HCT116 (cell line): ENCODE data around the gene YWHAH. TPM values are rescaled to one million over a fixed set of nuclear protein-coding genes. Genes with fewer than 3 reads are reported as not detected.

Experiments used
- ATAC-seq: fragments of 200-7000 bp; cut with Tn5 transposase; 2 replicates; pipeline ENCODE4 v1.9.1; 2020; ENCODE audit warnings: mild to moderate bottlenecking, moderate library complexity
- BruUV-seq: library from RNA; stranded (reverse); fragments of 400-500 nt; replicated peaks from 2 replicates; lab custom pipeline; 2021; lab: Mats Ljungman, UMichigan
- CTCF ChIA-PET: fragments of 300-600 bp; sonication (Branson Sonifier 250); formaldehyde crosslinking; loops from one replicate; lab custom pipeline; 2021; ENCODE audit warnings: antibody characterized with exemption; lab: Charles Lee
- POLR2A ChIA-PET: fragments of 300-600, 350-600 bp; sonication (Branson Sonifier 250); formaldehyde crosslinking; loops from one replicate; lab custom pipeline; 2021; ENCODE audit warnings: antibody characterized with exemption; lab: Charles Lee
- RAD21 ChIA-PET, 2 experiments: fragments of 300-600 bp; sonication (Branson Sonifier 250); formaldehyde crosslinking; loops; one replicate each; lab custom pipeline; 2023; ENCODE audit warnings: low total read pairs in 2 of 2; ENCODE audit not compliant: uncharacterized antibody in 2 of 2, unreplicated experiment in 2 of 2, low non-redundant PET in 1 of 2; lab: Charles Lee
- DNase-seq: peaks from one replicate; pipeline ENCODE4 v3.0.0-alpha.2; 2010; ENCODE audit warnings: low read depth, low spot score
- H2AFZ ChIP-seq: fragments of 200-600 bp; shearing (Covaris generic), sonication (generic); 2 replicates; pipeline ENCODE4 v1.6.1; 2017; ENCODE audit warnings: low read depth, mixed run types, mixed read lengths, antibody characterized with exemption, low read length; ENCODE audit not compliant: poor library complexity, severe bottlenecking
- H3K27ac ChIP-seq: 2 replicates; pipeline ENCODE4 v1.5.1; 2012; ENCODE audit warnings: low read depth, low read length
- H3K27me3 ChIP-seq: fragments of 200-600 bp; sonication (generic); 2 replicates; pipeline ENCODE4 v1.6.1; 2016; ENCODE audit warnings: mixed run types, low read length, mixed read lengths; ENCODE audit not compliant: insufficient read depth
- H3K36me3 ChIP-seq, 2 experiments: fragments of 200-500 bp in 1 of 2; fragments of 200-600 bp in 1 of 2; sonication (Bioruptor generic) in 1 of 2; sonication (generic) in 1 of 2; 2 replicates each; pipeline versions ENCODE4 v1.5.1 to v1.6.1; 2014 to 2016; ENCODE audit warnings: low read length in 2 of 2, inconsistent platforms in 1 of 2, mixed read lengths in 1 of 2, mixed run types in 1 of 2; ENCODE audit not compliant: insufficient read depth in 2 of 2, control insufficient read depth in 1 of 2
- H3K4me1 ChIP-seq, 2 experiments: fragments of 200-600 bp in 1 of 2; sonication (generic) in 1 of 2; 2 replicates each; pipeline versions ENCODE4 v1.5.1 to v1.6.1; 2012 to 2017; ENCODE audit warnings: low read length in 2 of 2, inconsistent platforms in 1 of 2, mild to moderate bottlenecking in 1 of 2, mixed read lengths in 1 of 2, mixed run types in 1 of 2, moderate library complexity in 1 of 2; ENCODE audit not compliant: insufficient read depth in 2 of 2, control insufficient read depth in 1 of 2
- H3K4me2 ChIP-seq: fragments of 200-600 bp; sonication (generic); 2 replicates; pipeline ENCODE4 v1.6.1; 2017; ENCODE audit warnings: mixed run types, low read length, mixed read lengths
- H3K4me3 ChIP-seq, 2 experiments: fragments of 200-600 bp in 1 of 2; sonication (generic) in 1 of 2; replicated peaks in 1 of 2; 2 replicates each; pipeline ENCODE4 v1.5.1; 2011 to 2016; ENCODE audit warnings: low read length in 2 of 2, control low read depth in 1 of 2, low read depth in 1 of 2, mild to moderate bottlenecking in 1 of 2, mixed read lengths in 1 of 2, mixed run types in 1 of 2
- H3K79me2 ChIP-seq: fragments of 200-600 bp; sonication (generic); 2 replicates; pipeline ENCODE4 v1.6.1; 2017; ENCODE audit warnings: mild to moderate bottlenecking, mixed run types, low read length, moderate library complexity, mixed read lengths; ENCODE audit not compliant: insufficient read depth
- H3K9ac ChIP-seq: fragments of 200-600 bp; sonication (generic); 2 replicates; pipeline ENCODE4 v1.6.1; 2016; ENCODE audit warnings: low read length, mixed read lengths
- H3K9me2 ChIP-seq: fragments of 200-600 bp; sonication (generic), shearing (Covaris generic); 2 replicates; pipeline ENCODE4 v1.6.1; 2017; ENCODE audit warnings: mixed run types, mild to moderate bottlenecking, moderate library complexity; ENCODE audit not compliant: insufficient read depth
- H3K9me3 ChIP-seq, 2 experiments: fragments of 200-500 bp in 1 of 2; fragments of 200-600 bp in 1 of 2; sonication (Bioruptor generic) in 1 of 2; sonication (generic) in 1 of 2; 2 replicates each; pipeline ENCODE4 v1.6.1; 2014 to 2017; ENCODE audit warnings: low read length in 2 of 2, mixed read lengths in 2 of 2, inconsistent platforms in 1 of 2, low read depth in 1 of 2, mild to moderate bottlenecking in 1 of 2, mixed run types in 1 of 2, moderate library complexity in 1 of 2; ENCODE audit not compliant: control insufficient read depth in 1 of 2, insufficient read depth in 1 of 2
- H4K20me1 ChIP-seq: fragments of 200-600 bp; sonication (generic), shearing (Covaris generic); 2 replicates; pipeline ENCODE4 v1.6.1; 2017; ENCODE audit warnings: mixed run types, mild to moderate bottlenecking, moderate library complexity; ENCODE audit not compliant: insufficient read depth
- ATF3 ChIP-seq: IDR thresholded peaks from 2 replicates; pipeline ENCODE4 v1.6.1; 2012
- EGR1 ChIP-seq: IDR thresholded peaks from 2 replicates; pipeline ENCODE4 v1.6.1; 2012; ENCODE audit warnings: low read depth
- FOSL1 ChIP-seq: IDR thresholded peaks from 2 replicates; pipeline ENCODE4 v1.6.1; 2012; ENCODE audit warnings: low read depth
- JUND ChIP-seq: IDR thresholded peaks from 2 replicates; pipeline ENCODE4 v1.6.1; 2012
- POLR2A ChIP-seq: IDR thresholded peaks from 2 replicates; pipeline ENCODE4 v1.7.0; 2011; ENCODE audit warnings: borderline replicate concordance; ENCODE audit not compliant: insufficient read depth, insufficient read length; ENCODE audit errors: extremely low read depth
- RAD21 ChIP-seq: IDR thresholded peaks from 2 replicates; pipeline ENCODE4 v1.6.1; 2012; ENCODE audit warnings: low read depth, mild to moderate bottlenecking
- SIN3A ChIP-seq: IDR thresholded peaks from 2 replicates; pipeline ENCODE4 v1.6.1; 2012; ENCODE audit warnings: low read depth
- SP1 ChIP-seq: IDR thresholded peaks from 2 replicates; pipeline ENCODE4 v1.6.1; 2012; ENCODE audit warnings: low read depth
- SRF ChIP-seq: IDR thresholded peaks from 2 replicates; pipeline ENCODE4 v1.6.1; 2012; ENCODE audit warnings: low read depth
- TCF7L2 ChIP-seq: IDR thresholded peaks from 2 replicates; pipeline ENCODE4 v1.7.0; 2011; ENCODE audit warnings: borderline replicate concordance, inconsistent platforms; ENCODE audit not compliant: insufficient read depth, insufficient read length; ENCODE audit errors: extremely low read depth
- YY1 ChIP-seq: IDR thresholded peaks from 2 replicates; pipeline ENCODE4 v1.6.1; 2011; ENCODE audit warnings: low read length, low read depth, moderate library complexity, mild to moderate bottlenecking; ENCODE audit not compliant: insufficient replicate concordance; ENCODE audit errors: extremely low read depth
- ZFX ChIP-seq: fragments of 450-650 bp; IDR thresholded peaks from 2 replicates; pipeline ENCODE4 v1.6.1; 2017
- ZNF274 ChIP-seq: fragments of 200-500 bp; sonication (Bioruptor generic); IDR thresholded peaks from 2 replicates; pipeline ENCODE4 v1.6.1; 2014; ENCODE audit warnings: mild to moderate bottlenecking, low read depth, low read length, inconsistent platforms
- intact Hi-C: fragments of 100-400 bp; cut with micrococcal nuclease; formaldehyde crosslinking; loops from 2 replicates; pipeline ENCODE4 v1.10.0; 2022
- total RNA-seq: library from RNA; stranded (reverse); gene quantifications from one replicate; pipeline ENCODE4 v1.2.1, GENCODE V29; 2021; ENCODE audit not compliant: unreplicated experiment
- TF ChIP-seq, protein P1 (sequence below): IDR thresholded peaks from 2 replicates; pipeline ENCODE4 v1.6.1; 2012; ENCODE audit warnings: low read depth

Gene YWHAH
- total RNA-seq, 1 experiment from 2014 or later: 140 TPM

- intact Hi-C loops: loop anchor here (10.0 kb wide), 1 partner anchor 508 kb away; no protein-coding TSS in a partner anchor
- no peaks in the 10 kb centered on the region for H3K79me2 ChIP-seq
- CTCF ChIA-PET: interaction anchor here (1.4 to 2.6 kb wide), 2 partner anchors 8 to 297 kb away, joined by 4 to 20 read pairs; no protein-coding TSS in a partner anchor
- no peaks in the 10 kb centered on the region for H3K4me1 ChIP-seq
- BruUV-seq: no TSS peak
- no peak overlapping the region for H3K27ac ChIP-seq
- DNase-seq (no peak), ATAC-seq (no peak)
- TF ChIP-seq ATF3 (no peak), SP1 (no peak), SIN3A (no peak), POLR2A (no peak), JUND (no peak), EGR1 (no peak), ZNF274 (no peak), ZFX (no peak), FOSL1 (no peak), SRF (no peak), RAD21 (no peak), YY1 (no peak), TCF7L2 (no peak)
- TF ChIP-seq, protein P1, sequence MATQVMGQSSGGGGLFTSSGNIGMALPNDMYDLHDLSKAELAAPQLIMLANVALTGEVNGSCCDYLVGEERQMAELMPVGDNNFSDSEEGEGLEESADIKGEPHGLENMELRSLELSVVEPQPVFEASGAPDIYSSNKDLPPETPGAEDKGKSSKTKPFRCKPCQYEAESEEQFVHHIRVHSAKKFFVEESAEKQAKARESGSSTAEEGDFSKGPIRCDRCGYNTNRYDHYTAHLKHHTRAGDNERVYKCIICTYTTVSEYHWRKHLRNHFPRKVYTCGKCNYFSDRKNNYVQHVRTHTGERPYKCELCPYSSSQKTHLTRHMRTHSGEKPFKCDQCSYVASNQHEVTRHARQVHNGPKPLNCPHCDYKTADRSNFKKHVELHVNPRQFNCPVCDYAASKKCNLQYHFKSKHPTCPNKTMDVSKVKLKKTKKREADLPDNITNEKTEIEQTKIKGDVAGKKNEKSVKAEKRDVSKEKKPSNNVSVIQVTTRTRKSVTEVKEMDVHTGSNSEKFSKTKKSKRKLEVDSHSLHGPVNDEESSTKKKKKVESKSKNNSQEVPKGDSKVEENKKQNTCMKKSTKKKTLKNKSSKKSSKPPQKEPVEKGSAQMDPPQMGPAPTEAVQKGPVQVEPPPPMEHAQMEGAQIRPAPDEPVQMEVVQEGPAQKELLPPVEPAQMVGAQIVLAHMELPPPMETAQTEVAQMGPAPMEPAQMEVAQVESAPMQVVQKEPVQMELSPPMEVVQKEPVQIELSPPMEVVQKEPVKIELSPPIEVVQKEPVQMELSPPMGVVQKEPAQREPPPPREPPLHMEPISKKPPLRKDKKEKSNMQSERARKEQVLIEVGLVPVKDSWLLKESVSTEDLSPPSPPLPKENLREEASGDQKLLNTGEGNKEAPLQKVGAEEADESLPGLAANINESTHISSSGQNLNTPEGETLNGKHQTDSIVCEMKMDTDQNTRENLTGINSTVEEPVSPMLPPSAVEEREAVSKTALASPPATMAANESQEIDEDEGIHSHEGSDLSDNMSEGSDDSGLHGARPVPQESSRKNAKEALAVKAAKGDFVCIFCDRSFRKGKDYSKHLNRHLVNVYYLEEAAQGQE: no peak
- H4K20me1 ChIP-seq: no peaks in the 10 kb centered on the region
- H3K9ac ChIP-seq: no peak overlapping the region
- RAD21 ChIA-PET: interaction anchor here in 1 of 2 experiments (1.5 kb wide), 1 partner anchor 297 kb away, joined by 3 read pairs; no protein-coding TSS in a partner anchor
- peaks cover 4 to 5% of the 10 kb centered on the region in 2 experiments; a peak in 2 of 4 replicates for H3K36me3 ChIP-seq
- no peak overlapping the region for H2AFZ ChIP-seq
- POLR2A ChIA-PET: interaction anchor here (2.5 kb wide), 1 partner anchor 301 kb away, joined by 10 read pairs; the partner anchor contains the start of gene PISD
- no peaks in the 10 kb centered on the region for H3K9me3 ChIP-seq
- H3K4me3 ChIP-seq: no peak overlapping the region
- no peak overlapping the region for H3K4me2 ChIP-seq
- H3K27me3 ChIP-seq: no peaks in the 10 kb centered on the region
- no peaks in the 10 kb centered on the region for H3K9me2 ChIP-seq
These were observed 18.2 kb downstream of the YWHAH start for GRCh38 chr22:31962387-31963125.
